ENCODE results near the gene PITPNC1. TPM values are rescaled to one million over a fixed set of nuclear protein-coding genes. Genes with fewer than 3 reads are reported as not detected.

The PITPNC1 gene
- total and polyA plus RNA-seq, 2 donors (not counting 3 experiments of a cell fraction or from before 2014, with no cell fraction given), result 2.4 to 9.6 TPM

GRCh38 chr17:67489273-67489672 lies 112.2 kb downstream of the PITPNC1 start:
- Histone ChIP-seq H2AFZ (ENCODE audit: low read depth, low read length) (no peak overlapping the region), H3K36me3 (ENCODE audit: control insufficient read depth in 2 of 2, extremely low read depth in 1 of 2, insufficient read depth in 2 of 2, low read length in 2 of 2) (no peaks in the 10 kb centered on the region), H3K79me2 (ENCODE audit: control insufficient read depth, insufficient read depth, low read length) (no peaks in the 10 kb centered on the region), H3K9ac (replicated peaks; ENCODE audit: extremely low read depth, insufficient read depth, low read length) (no peak overlapping the region), H3K4me2 (ENCODE audit: insufficient read depth, low read length) (no peak overlapping the region), H3K9me3 (replicated peaks; ENCODE audit: control insufficient read depth, insufficient read depth, low read length) (no peaks in the 10 kb centered on the region), H3K9me1 (replicated peaks; ENCODE audit: control insufficient read depth, extremely low read depth, insufficient read depth, low read length) (no peaks in the 10 kb centered on the region), H4K20me1 (replicated peaks; ENCODE audit: control insufficient read depth, extremely low read depth, insufficient read depth, low read length) (no peaks in the 10 kb centered on the region), H3K27me3 (ENCODE audit: control insufficient read depth in 2 of 2, insufficient read depth in 2 of 2, low read length in 2 of 2) (peaks cover 0 to 7% of the 10 kb centered on the region in 2 experiments), H3K4me3 (replicated peaks in 1 of 3; ENCODE audit: insufficient read depth in 1 of 3, low read depth in 1 of 3, low read length in 3 of 3) (no peak overlapping the region), H3K27ac (ENCODE audit: insufficient read depth, low read depth, low read length) (no peak overlapping the region), H3K4me1 (ENCODE audit: control insufficient read depth, extremely low read depth, insufficient read depth, low read length) (no peaks in the 10 kb centered on the region)
- dilution Hi-C loops (cut with MboI; ENCODE audit: extremely low pct_ligation_motif_present, low sequenced_read_pairs), result no loop called here
- intact Hi-C loops (cut with micrococcal nuclease), result no loop called here
- DNase-seq (ENCODE audit: low read depth, low spot score), result no peak
- ChIA-PET POLR2A (no interaction called here), CTCF (no interaction called here)
- no peak for TF ChIP-seq POLR2AphosphoS5 (IDR thresholded peaks at IDR 0.05; ENCODE audit: insufficient read depth, low read depth, low read length)
- TF ChIP-seq, protein P1, sequence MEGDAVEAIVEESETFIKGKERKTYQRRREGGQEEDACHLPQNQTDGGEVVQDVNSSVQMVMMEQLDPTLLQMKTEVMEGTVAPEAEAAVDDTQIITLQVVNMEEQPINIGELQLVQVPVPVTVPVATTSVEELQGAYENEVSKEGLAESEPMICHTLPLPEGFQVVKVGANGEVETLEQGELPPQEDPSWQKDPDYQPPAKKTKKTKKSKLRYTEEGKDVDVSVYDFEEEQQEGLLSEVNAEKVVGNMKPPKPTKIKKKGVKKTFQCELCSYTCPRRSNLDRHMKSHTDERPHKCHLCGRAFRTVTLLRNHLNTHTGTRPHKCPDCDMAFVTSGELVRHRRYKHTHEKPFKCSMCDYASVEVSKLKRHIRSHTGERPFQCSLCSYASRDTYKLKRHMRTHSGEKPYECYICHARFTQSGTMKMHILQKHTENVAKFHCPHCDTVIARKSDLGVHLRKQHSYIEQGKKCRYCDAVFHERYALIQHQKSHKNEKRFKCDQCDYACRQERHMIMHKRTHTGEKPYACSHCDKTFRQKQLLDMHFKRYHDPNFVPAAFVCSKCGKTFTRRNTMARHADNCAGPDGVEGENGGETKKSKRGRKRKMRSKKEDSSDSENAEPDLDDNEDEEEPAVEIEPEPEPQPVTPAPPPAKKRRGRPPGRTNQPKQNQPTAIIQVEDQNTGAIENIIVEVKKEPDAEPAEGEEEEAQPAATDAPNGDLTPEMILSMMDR (IDR thresholded peaks at IDR 0.05; ENCODE audit: extremely low read depth in 1 of 2, insufficient read depth in 1 of 2, low read depth in 1 of 2, low read length in 2 of 2), result no peak
- no peak for TF ChIP-seq MYC (IDR thresholded peaks at IDR 0.05; ENCODE audit: low read depth, low read length)
- TF ChIP-seq MAX (IDR thresholded peaks at IDR 0.05; ENCODE audit: insufficient read depth, insufficient read length), result no peak
- TF ChIP-seq POLR2A (IDR thresholded peaks at IDR 0.05; ENCODE audit: low read depth, low read length), result no peak
- TF ChIP-seq EZH2 (IDR thresholded peaks at IDR 0.05; ENCODE audit: borderline replicate concordance, low read depth, low read length, severe bottlenecking), result no peak
- FAIRE-seq, result no peak
- BruUV-seq (replicated peaks), result no TSS peak

DNA sequence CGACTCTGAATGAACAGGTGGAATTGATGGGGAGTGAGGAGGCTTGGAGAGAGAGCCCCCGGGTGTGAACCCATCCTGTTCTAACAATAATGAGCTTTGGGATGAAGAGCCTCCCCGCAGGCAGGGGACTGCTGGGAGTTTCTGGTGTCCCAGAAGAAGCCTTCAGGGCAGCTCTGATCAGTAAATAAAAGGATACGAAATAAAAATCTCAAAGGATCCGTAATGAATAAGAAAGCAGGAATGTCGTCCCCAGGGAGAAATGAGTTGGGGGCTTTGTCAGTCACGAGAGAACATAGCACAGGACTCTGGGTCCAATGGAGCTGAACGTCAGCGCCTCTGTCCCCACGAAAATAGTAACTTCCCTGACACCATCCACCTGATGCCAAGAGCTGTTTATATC lies 113.4 kb downstream of the PITPNC1 start:
- Histone ChIP-seq H3K4me2 (ENCODE audit: insufficient read depth, low read length) (peak overlapping the region; percentile 35), H3K9me1 (replicated peaks; ENCODE audit: control insufficient read depth, extremely low read depth, insufficient read depth, low read length) (no peaks in the 10 kb centered on the region), H3K4me1 (ENCODE audit: control insufficient read depth, extremely low read depth, insufficient read depth, low read length) (no peaks in the 10 kb centered on the region), H3K79me2 (ENCODE audit: control insufficient read depth, insufficient read depth, low read length) (no peaks in the 10 kb centered on the region), H3K9me3 (replicated peaks; ENCODE audit: control insufficient read depth, insufficient read depth, low read length) (no peaks in the 10 kb centered on the region), H3K27ac (ENCODE audit: insufficient read depth, low read depth, low read length) (no peak overlapping the region), H3K9ac (replicated peaks; ENCODE audit: extremely low read depth, insufficient read depth, low read length) (no peak overlapping the region), H2AFZ (ENCODE audit: low read depth, low read length) (no peak overlapping the region), H3K4me3 (replicated peaks in 1 of 3; ENCODE audit: insufficient read depth in 1 of 3, low read depth in 1 of 3, low read length in 3 of 3) (no peak overlapping the region), H3K27me3 (ENCODE audit: control insufficient read depth in 2 of 2, insufficient read depth in 2 of 2, low read length in 2 of 2) (peaks cover 0 to 7% of the 10 kb centered on the region in 2 experiments), H4K20me1 (replicated peaks; ENCODE audit: control insufficient read depth, extremely low read depth, insufficient read depth, low read length) (no peaks in the 10 kb centered on the region), H3K36me3 (ENCODE audit: control insufficient read depth in 2 of 2, extremely low read depth in 1 of 2, insufficient read depth in 2 of 2, low read length in 2 of 2) (no peaks in the 10 kb centered on the region)
- TF ChIP-seq FOS (IDR thresholded peaks at IDR 0.05; ENCODE audit: borderline replicate concordance, insufficient read depth, low read length) (no peak), POLR2A (IDR thresholded peaks at IDR 0.05; ENCODE audit: low read depth, low read length) (no peak), POLR2AphosphoS5 (IDR thresholded peaks at IDR 0.05; ENCODE audit: insufficient read depth, low read depth, low read length) (no peak), JUN (IDR thresholded peaks at IDR 0.05; ENCODE audit: borderline replicate concordance, insufficient read depth, insufficient read length, low read depth) (no peak), MYC (IDR thresholded peaks at IDR 0.05; ENCODE audit: low read depth, low read length) (no peak), EZH2 (IDR thresholded peaks at IDR 0.05; ENCODE audit: borderline replicate concordance, low read depth, low read length, severe bottlenecking) (no peak), GATA2 (IDR thresholded peaks at IDR 0.05; ENCODE audit: insufficient read depth, insufficient read length, low read depth, low read length) (no peak), MAX (IDR thresholded peaks at IDR 0.05; ENCODE audit: insufficient read depth, insufficient read length) (no peak)
- TF ChIP-seq, protein P1 (IDR thresholded peaks at IDR 0.05; ENCODE audit: extremely low read depth in 1 of 2, insufficient read depth in 1 of 2, low read depth in 1 of 2, low read length in 2 of 2), result no peak
- no TSS peak for BruUV-seq (replicated peaks)
- dilution Hi-C loops (cut with MboI; ENCODE audit: extremely low pct_ligation_motif_present, low sequenced_read_pairs) (no loop called here), intact Hi-C loops (cut with micrococcal nuclease) (no loop called here)
- ChIA-PET POLR2A (interaction anchor here (0.5 kb wide), 1 partner anchor 44 kb away, joined by 4 read pairs; no protein-coding TSS in a partner anchor), CTCF (interaction anchor here (0.9 to 1.9 kb wide), 3 partner anchors 15 to 115 kb away, joined by 3 to 14 read pairs (median 4); no protein-coding TSS in a partner anchor)
- DNase-seq (ENCODE audit: low read depth, low spot score), result no peak
- no peak for FAIRE-seq

All from endothelial cell of umbilical vein (primary cell).